Bone marrow (tissue), 2 donors: Measurements from ENCODE around the gene CNTNAP2.
"Not testable (repeated sequence)": the region's sequence is repeated elsewhere in the genome, so short reads cannot be mapped to it uniquely, and the experiment has no call there.

Experiments
- DNase-seq, 2 donors: peaks; one replicate each; lab custom pipeline; 2025; lab: John Stamatoyannopoulos, UW

Gene CNTNAP2

DNA sequence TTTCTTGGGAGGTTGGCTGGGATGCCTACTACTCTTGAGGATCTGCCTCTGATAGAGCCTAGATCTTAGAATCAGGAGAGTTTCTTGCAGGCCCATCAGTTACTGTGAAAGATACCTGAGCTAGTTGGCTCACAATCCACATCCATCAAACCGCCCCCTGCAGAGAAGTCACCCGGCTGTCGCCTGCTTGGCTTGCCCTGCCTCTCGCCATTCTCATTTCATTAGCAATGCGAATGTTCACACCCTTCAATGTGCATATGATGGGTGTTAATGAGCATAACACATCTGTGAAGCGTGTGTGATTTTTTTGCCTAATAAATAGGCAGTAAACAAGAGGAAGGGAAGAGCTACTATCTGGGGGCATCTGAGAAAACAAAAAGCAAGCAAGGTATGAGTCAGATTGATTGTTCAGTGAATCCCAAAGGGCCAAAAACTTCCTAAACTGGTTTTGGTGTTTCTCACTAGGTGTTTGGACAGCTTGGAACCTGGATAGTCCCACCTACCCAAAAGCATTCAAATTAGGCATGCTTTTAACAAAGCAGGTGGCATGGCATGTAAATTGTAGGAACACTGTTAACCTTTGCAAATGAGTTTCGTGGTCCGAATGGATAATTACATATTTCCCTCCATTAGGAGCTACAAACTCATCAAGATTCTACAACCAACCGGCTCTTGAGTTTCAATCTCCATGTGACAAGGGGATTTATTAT, 2201.7 kb downstream of the CNTNAP2 start:
- DNase-seq: no peak

GRCh38 chr7:148318838-148319237, 2202.2 kb downstream of the CNTNAP2 start:
- DNase-seq: no peak

GRCh38 chr7:148319316-148319808, 2202.8 kb downstream of the CNTNAP2 start:
- DNase-seq: no peak

GRCh38 chr7:148325208-148325607, 2208.6 kb downstream of the CNTNAP2 start:
- no peak for DNase-seq

DNA sequence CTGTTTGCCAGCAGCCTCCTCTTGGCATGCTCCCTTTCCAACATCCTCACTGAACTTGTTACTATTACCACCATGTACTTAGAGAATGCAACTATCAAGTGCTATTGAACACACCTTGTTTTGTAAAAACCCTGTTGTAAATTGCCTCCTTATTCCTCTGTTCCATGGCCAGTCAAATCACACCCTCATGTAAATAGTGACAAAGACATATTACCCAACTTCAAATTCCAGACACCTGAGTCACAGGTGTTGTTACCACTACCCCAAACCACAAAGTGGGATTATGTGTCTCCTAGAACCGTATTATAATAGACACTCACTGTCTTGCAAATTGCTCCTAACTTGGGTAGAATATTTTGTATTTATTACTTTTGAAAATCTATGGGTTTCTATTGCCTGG, 2210.8 kb downstream of the CNTNAP2 start:
- no peak for DNase-seq

DNA sequence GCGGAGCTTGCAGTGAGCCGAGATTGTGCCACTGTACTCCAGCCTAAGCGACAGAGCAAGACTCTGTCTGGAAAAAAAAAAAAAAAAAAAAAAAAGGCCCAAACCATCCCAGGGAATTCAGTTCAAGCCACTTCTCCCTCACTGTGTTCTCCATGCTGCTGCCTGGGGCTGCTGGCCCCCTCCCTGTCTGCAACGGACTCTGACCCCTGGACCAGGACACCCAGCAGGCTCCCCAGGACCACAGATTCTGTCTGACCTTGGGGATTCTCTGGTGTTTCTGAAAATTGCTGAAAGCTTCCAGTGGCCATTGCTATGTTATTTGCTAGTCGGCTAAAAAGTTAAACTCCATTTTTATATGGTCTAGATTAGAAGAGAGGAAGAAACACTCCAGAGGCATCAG, 2212.3 kb downstream of the CNTNAP2 start:
- no peak for DNase-seq

- no peak for DNase-seq
These were observed 2213.7 kb downstream of the CNTNAP2 start for GRCh38 chr7:148330124-148330818.

DNA sequence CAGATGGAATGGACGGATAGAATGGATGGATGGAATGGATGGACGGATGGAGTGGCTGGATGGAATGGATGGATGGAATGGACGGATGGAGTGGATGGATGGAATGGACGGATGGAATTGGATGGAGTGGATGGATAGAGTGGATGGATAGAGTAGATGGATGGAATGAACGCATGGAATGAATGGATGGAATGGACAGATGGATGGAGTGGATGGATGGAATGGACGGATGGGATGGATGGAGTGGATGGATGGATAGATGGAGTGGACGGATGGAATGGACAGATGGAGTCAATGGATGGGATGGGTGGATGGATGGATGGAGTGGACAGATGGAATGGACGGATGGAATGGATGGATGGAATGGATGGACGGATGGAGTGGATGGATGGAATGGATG, 2214.2 kb downstream of the CNTNAP2 start:
- no peak for DNase-seq

DNA sequence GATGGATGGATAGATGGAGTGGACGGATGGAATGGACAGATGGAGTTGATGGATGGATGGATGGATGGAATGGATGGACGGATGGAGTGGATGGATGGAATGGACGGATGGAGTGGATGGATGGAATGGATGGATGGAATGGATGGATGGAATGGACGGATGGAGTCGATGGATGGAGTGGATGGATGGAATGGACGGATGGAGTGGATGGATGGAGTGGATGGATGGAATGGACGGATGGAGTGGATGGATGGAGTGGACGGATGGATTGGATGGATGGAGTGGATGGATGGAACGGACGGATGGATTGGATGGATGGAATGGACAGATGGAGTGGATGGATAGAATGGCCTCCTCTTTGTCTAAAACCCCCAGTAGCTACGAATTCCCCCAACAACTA, 2214.9 kb downstream of the CNTNAP2 start:
- not testable (repeated sequence) for DNase-seq

- DNase-seq: no peak
These were observed 2215.9 kb downstream of the CNTNAP2 start for GRCh38 chr7:148332191-148333186.

DNA sequence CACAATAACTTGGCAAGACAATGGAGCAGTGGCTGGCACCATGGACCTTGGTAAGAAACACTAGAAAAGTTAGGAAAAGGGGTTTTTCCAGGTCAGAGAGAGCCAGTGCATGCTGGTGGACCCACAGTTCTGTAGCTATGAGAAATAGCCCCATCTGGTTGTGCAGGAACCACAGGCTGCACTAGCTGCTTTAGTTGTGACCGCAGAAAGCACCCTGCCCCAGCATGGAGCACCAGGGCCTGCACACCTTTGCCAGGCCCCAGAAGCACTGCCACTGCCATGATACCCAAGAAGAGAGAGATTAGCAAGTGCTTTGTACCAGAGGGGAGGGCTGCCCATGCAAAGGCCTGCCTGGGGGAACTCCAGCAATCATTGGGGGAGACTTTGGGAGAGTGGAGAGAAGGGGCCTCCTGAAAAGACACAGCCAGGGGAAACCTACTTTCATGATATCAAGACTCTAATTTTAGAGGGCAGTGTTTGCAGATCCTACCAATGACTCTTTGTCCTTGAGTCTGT, 2217.9 kb downstream of the CNTNAP2 start:
- DNase-seq: no peak

DNA sequence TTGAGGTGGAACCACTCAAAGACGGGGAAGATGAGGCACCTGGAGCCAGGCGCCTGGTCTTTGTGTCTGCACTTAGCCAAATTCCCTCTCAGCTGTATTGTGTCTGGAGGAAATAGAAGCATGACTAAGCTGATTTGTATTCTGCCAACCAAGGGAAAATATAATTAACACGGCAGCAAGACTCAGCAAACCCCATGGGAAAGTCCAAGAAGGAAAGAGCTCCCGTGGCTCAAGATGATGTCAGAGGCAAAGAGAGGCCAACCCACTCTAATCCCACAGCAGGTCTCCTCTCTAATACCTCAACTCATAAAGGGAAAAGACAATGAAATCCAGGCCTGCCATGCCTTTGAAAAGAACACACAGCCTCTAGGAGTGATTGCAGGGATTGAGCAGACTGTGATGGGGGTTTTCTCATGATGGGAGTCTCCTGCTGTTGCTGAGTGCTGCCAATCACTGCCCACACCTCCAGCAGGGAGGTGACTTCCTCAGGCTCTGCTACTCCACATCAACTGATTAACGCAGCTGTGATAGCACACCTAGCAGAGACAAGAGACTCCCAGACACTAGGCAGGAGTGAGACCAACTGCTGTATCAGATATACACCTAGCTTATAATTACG, 2218.5 kb downstream of the CNTNAP2 start:
- no peak for DNase-seq

DNA sequence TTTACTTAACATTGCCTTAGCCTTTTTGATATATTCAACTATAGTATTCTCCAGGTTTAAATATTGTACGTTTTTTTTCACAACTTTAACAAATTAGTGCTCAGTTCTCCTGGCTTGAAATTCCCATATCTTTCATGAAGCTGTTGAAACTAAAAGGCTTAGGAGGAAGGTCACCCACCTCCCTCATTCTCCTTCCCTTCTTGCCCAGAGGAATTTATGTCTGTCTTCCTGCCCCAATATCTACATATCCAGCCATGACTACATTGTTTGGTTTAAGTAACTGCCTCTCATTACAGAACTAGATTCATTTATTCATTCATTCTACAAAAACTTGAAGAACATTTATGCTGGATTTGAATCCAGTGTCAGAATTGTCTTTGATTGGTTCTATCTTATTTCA, 2219.2 kb downstream of the CNTNAP2 start:
- DNase-seq: no peak

GRCh38 chr7:148336411-148336810, 2219.8 kb downstream of the CNTNAP2 start:
- no peak for DNase-seq

GRCh38 chr7:148337246-148337965, 2220.8 kb downstream of the CNTNAP2 start:
- no peak for DNase-seq

GRCh38 chr7:148337995-148338747, 2221.6 kb downstream of the CNTNAP2 start:
- DNase-seq: no peak

- DNase-seq: no peak
These were observed 2224.1 kb downstream of the CNTNAP2 start for GRCh38 chr7:148340438-148341280.

GRCh38 chr7:148344406-148344805, 2227.8 kb downstream of the CNTNAP2 start:
- DNase-seq: no peak

DNA sequence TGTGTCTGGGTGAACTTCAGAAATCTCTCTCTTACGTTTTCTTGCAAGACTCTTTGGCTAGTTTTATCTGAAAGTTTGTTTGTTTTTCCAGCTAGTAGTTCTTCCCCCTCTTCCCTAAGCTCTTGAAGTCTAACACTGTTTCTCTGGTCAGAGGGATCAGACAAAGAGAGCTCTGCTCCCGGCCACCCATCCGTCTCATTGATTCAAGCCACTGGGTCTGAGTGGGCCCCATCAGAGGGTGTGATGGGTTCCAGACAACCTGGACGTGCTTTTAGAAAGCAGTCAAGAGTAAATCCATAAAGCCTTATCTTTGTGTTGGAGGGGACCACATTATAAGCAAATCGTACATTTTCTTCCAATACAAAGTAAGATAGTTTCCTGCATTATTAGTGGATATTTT, 2231.4 kb downstream of the CNTNAP2 start:
- DNase-seq: no peak
